Liver (tissue), 3 donors: ENCODE measurements around the gene CNR2.

Experiments
- HNF4A ChIP-seq, 2 donors: conservative IDR thresholded peaks; 2 replicates each; pipeline ENCODE4 v1.6.1; 2016; ENCODE audit warnings: antibody characterized with exemption in 2 of 2, mild to moderate bottlenecking in 2 of 2
- JUND ChIP-seq, 2 donors: IDR thresholded peaks; 2 replicates each; pipeline ENCODE4 v1.6.1; 2016; ENCODE audit warnings: antibody characterized with exemption in 2 of 2
- RAD21 ChIP-seq, 2 donors: IDR thresholded peaks; 2 replicates each; pipeline ENCODE4 v1.6.1; 2016; ENCODE audit warnings: antibody characterized with exemption in 2 of 2, mild to moderate bottlenecking in 2 of 2
- SP1 ChIP-seq: IDR thresholded peaks from 2 replicates; pipeline ENCODE4 v1.6.1; 2018; ENCODE audit warnings: antibody characterized with exemption, mild to moderate bottlenecking
- YY1 ChIP-seq: IDR thresholded peaks from 2 replicates; pipeline ENCODE4 v1.6.1; 2016; ENCODE audit warnings: antibody characterized with exemption, mild to moderate bottlenecking
- TF ChIP-seq, protein P1 (sequence below): fragments of 150-350 bp; IDR thresholded peaks from 2 replicates; pipeline ENCODE4 v1.5.1; 2017; ENCODE audit warnings: improper control_type of control experiment, low read depth, low read length; ENCODE audit not compliant: missing input control
- TF ChIP-seq, protein P2 (sequence below): IDR thresholded peaks from 2 replicates; pipeline ENCODE4 v1.6.1; 2016; ENCODE audit warnings: antibody characterized with exemption
- TF ChIP-seq, protein P3 (sequence below): IDR thresholded peaks from 2 replicates; pipeline ENCODE4 v1.6.1; 2016; ENCODE audit warnings: antibody characterized with exemption
- donor health status: healthy.
- donor health status: healthy.

DNA sequence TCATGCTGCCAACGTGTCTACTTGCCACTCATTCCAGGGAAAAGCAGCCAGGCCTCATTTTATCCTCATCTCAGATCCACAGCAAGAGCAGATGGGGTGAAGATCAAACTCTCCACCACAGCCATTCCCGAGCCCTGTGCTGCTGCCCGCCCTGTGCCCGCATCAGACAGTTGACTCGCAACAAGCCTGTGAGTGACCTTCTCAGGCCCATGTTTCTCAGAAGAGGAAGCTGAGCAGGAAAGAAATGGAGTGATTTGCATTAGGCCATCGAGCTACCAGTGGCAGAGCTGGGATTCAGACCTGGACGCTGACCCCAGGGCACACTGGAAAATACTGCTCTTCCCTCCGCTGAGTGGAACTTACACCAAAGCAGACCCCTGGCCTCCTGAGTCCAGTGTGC is 1.2 kb downstream of the CNR2 start:
- TF ChIP-seq, protein P1, sequence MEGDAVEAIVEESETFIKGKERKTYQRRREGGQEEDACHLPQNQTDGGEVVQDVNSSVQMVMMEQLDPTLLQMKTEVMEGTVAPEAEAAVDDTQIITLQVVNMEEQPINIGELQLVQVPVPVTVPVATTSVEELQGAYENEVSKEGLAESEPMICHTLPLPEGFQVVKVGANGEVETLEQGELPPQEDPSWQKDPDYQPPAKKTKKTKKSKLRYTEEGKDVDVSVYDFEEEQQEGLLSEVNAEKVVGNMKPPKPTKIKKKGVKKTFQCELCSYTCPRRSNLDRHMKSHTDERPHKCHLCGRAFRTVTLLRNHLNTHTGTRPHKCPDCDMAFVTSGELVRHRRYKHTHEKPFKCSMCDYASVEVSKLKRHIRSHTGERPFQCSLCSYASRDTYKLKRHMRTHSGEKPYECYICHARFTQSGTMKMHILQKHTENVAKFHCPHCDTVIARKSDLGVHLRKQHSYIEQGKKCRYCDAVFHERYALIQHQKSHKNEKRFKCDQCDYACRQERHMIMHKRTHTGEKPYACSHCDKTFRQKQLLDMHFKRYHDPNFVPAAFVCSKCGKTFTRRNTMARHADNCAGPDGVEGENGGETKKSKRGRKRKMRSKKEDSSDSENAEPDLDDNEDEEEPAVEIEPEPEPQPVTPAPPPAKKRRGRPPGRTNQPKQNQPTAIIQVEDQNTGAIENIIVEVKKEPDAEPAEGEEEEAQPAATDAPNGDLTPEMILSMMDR = no peak
- TF ChIP-seq HNF4A (conservative IDR thresholded peaks at IDR 0.05) = no peak
- no peak for TF ChIP-seq RAD21 (IDR thresholded peaks at IDR 0.05)
- TF ChIP-seq, protein P2, sequence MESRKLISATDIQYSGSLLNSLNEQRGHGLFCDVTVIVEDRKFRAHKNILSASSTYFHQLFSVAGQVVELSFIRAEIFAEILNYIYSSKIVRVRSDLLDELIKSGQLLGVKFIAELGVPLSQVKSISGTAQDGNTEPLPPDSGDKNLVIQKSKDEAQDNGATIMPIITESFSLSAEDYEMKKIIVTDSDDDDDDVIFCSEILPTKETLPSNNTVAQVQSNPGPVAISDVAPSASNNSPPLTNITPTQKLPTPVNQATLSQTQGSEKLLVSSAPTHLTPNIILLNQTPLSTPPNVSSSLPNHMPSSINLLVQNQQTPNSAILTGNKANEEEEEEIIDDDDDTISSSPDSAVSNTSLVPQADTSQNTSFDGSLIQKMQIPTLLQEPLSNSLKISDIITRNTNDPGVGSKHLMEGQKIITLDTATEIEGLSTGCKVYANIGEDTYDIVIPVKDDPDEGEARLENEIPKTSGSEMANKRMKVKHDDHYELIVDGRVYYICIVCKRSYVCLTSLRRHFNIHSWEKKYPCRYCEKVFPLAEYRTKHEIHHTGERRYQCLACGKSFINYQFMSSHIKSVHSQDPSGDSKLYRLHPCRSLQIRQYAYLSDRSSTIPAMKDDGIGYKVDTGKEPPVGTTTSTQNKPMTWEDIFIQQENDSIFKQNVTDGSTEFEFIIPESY = no peak
- no peak for TF ChIP-seq YY1
- no peak for TF ChIP-seq JUND (IDR thresholded peaks at IDR 0.05)
- no peak for TF ChIP-seq SP1
- TF ChIP-seq, protein P3, sequence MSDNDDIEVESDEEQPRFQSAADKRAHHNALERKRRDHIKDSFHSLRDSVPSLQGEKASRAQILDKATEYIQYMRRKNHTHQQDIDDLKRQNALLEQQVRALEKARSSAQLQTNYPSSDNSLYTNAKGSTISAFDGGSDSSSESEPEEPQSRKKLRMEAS = no peak
